K562 (cell line): Measurements from ENCODE around the gene TLCD1. TPM values are rescaled to one million over a fixed set of nuclear protein-coding genes. Genes with fewer than 3 reads are reported as not detected.

Source experiments
- MAX ChIP-seq: sonication (generic); formaldehyde crosslinking; IDR thresholded peaks from 2 replicates; pipeline ENCODE4 v1.9.0; 2022; ENCODE audit warnings: mild to moderate bottlenecking, missing genetic modification reagents
- RBFOX2 ChIP-seq: fragments of 200-400 bp; formaldehyde crosslinking; IDR thresholded peaks from 2 replicates; pipeline ENCODE4 v1.6.1; 2017; ENCODE audit warnings: low read depth, mild to moderate bottlenecking, low read length, moderate library complexity
- RFX1 ChIP-seq: fragments of 450-650 bp; IDR thresholded peaks from 2 replicates; pipeline ENCODE4 v1.6.1; 2016; ENCODE audit warnings: mild to moderate bottlenecking, moderate library complexity
- polyA plus RNA-seq, 8 experiments: library from polyadenylated mRNA; depleted of rRNA in 4 of 8; stranded (reverse) in 5 of 8; unstranded in 3 of 8; fragments of >200 nt; fragmentation: Nextera tagmentation in 2 of 8; fragmentation: Illumina TruSeq in 1 of 8; extraction: Ambion mirVana in 2 of 8; extraction: Trizol in 1 of 8; gene quantifications; 2 replicates each; pipeline versions ENCODE4 v1.2.1 to v1.2.3, GENCODE V29; 2011 to 2014; ENCODE audit warnings: inconsistent platforms in 1 of 8, missing spikeins in 1 of 8
- total RNA-seq, 7 experiments: library from RNA; depleted of rRNA in 6 of 7; stranded (reverse); fragments of >200 nt in 6 of 7; fragmentation: Illumina TruSeq in 2 of 7; extraction: Trizol in 2 of 7; gene quantifications; 2 replicates each; pipeline versions ENCODE4 v1.2.1 to v1.2.3, GENCODE V29; 2011 to 2021; ENCODE audit warnings: low replicate concordance in 1 of 7
- TF ChIP-seq, protein P1 (sequence below): fragments of 450-650 bp; IDR thresholded peaks from 2 replicates; pipeline ENCODE4 v1.6.1; 2016; ENCODE audit warnings: mild to moderate bottlenecking, moderate library complexity

The TLCD1 gene
- total and polyA plus RNA-seq, 9 of the 15 experiments (the other 6 are each of a cell fraction or from before 2014, with no cell fraction given), result 6.8 to 37.7 (median 21.7) TPM

GRCh38 chr17:28748852-28749515 lies 23.0 kb upstream of the TLCD1 start (continued):
- TF ChIP-seq RBFOX2 (peak; percentile 64), RFX1 (no peak), MAX (peak; percentile 27; the same call in 1 of the 2 replicates)
- TF ChIP-seq, protein P1, sequence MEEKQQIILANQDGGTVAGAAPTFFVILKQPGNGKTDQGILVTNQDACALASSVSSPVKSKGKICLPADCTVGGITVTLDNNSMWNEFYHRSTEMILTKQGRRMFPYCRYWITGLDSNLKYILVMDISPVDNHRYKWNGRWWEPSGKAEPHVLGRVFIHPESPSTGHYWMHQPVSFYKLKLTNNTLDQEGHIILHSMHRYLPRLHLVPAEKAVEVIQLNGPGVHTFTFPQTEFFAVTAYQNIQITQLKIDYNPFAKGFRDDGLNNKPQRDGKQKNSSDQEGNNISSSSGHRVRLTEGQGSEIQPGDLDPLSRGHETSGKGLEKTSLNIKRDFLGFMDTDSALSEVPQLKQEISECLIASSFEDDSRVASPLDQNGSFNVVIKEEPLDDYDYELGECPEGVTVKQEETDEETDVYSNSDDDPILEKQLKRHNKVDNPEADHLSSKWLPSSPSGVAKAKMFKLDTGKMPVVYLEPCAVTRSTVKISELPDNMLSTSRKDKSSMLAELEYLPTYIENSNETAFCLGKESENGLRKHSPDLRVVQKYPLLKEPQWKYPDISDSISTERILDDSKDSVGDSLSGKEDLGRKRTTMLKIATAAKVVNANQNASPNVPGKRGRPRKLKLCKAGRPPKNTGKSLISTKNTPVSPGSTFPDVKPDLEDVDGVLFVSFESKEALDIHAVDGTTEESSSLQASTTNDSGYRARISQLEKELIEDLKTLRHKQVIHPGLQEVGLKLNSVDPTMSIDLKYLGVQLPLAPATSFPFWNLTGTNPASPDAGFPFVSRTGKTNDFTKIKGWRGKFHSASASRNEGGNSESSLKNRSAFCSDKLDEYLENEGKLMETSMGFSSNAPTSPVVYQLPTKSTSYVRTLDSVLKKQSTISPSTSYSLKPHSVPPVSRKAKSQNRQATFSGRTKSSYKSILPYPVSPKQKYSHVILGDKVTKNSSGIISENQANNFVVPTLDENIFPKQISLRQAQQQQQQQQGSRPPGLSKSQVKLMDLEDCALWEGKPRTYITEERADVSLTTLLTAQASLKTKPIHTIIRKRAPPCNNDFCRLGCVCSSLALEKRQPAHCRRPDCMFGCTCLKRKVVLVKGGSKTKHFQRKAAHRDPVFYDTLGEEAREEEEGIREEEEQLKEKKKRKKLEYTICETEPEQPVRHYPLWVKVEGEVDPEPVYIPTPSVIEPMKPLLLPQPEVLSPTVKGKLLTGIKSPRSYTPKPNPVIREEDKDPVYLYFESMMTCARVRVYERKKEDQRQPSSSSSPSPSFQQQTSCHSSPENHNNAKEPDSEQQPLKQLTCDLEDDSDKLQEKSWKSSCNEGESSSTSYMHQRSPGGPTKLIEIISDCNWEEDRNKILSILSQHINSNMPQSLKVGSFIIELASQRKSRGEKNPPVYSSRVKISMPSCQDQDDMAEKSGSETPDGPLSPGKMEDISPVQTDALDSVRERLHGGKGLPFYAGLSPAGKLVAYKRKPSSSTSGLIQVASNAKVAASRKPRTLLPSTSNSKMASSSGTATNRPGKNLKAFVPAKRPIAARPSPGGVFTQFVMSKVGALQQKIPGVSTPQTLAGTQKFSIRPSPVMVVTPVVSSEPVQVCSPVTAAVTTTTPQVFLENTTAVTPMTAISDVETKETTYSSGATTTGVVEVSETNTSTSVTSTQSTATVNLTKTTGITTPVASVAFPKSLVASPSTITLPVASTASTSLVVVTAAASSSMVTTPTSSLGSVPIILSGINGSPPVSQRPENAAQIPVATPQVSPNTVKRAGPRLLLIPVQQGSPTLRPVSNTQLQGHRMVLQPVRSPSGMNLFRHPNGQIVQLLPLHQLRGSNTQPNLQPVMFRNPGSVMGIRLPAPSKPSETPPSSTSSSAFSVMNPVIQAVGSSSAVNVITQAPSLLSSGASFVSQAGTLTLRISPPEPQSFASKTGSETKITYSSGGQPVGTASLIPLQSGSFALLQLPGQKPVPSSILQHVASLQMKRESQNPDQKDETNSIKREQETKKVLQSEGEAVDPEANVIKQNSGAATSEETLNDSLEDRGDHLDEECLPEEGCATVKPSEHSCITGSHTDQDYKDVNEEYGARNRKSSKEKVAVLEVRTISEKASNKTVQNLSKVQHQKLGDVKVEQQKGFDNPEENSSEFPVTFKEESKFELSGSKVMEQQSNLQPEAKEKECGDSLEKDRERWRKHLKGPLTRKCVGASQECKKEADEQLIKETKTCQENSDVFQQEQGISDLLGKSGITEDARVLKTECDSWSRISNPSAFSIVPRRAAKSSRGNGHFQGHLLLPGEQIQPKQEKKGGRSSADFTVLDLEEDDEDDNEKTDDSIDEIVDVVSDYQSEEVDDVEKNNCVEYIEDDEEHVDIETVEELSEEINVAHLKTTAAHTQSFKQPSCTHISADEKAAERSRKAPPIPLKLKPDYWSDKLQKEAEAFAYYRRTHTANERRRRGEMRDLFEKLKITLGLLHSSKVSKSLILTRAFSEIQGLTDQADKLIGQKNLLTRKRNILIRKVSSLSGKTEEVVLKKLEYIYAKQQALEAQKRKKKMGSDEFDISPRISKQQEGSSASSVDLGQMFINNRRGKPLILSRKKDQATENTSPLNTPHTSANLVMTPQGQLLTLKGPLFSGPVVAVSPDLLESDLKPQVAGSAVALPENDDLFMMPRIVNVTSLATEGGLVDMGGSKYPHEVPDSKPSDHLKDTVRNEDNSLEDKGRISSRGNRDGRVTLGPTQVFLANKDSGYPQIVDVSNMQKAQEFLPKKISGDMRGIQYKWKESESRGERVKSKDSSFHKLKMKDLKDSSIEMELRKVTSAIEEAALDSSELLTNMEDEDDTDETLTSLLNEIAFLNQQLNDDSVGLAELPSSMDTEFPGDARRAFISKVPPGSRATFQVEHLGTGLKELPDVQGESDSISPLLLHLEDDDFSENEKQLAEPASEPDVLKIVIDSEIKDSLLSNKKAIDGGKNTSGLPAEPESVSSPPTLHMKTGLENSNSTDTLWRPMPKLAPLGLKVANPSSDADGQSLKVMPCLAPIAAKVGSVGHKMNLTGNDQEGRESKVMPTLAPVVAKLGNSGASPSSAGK, result no peak
